SU-DHL-6 (cell line): ENCODE measurements around the gene CCL21.

Experiments
- H2AFZ ChIP-seq: fragments of 200-600 bp; sonication (generic); 2 replicates; pipeline ENCODE4 v1.6.1; 2014; ENCODE audit warnings: low read depth, mild to moderate bottlenecking, moderate library complexity, mixed read lengths, antibody characterized with exemption, low read length; ENCODE audit not compliant: severe bottlenecking
- H3F3A ChIP-seq: fragments of 200-600 bp; shearing (Covaris generic); 2 replicates; pipeline ENCODE4 v1.6.0; 2016; ENCODE audit warnings: antibody characterized with exemption, mild to moderate bottlenecking; ENCODE audit not compliant: insufficient read depth
- H3K27ac ChIP-seq: fragments of 200-600 bp; sonication (generic); 2 replicates; pipeline ENCODE4 v1.5.1; 2016; ENCODE audit warnings: low read depth, mild to moderate bottlenecking, low read length, moderate library complexity, mixed read lengths
- H3K27me3 ChIP-seq: fragments of 200-600 bp; sonication (generic), shearing (Covaris generic); 2 replicates; pipeline ENCODE4 v1.6.0; 2014; ENCODE audit warnings: mild to moderate bottlenecking, low read length
- H3K36me3 ChIP-seq: fragments of 200-600 bp; sonication (generic); 2 replicates; pipeline ENCODE4 v1.6.1; 2014; ENCODE audit warnings: mild to moderate bottlenecking, low read length, mixed read lengths
- H3K4me2 ChIP-seq: fragments of 300-600, 200-600 bp; shearing (Covaris generic), sonication (generic); 2 replicates; pipeline ENCODE4 v1.6.0; 2014; ENCODE audit warnings: low read length, low read depth, mild to moderate bottlenecking; ENCODE audit not compliant: poor library complexity, severe bottlenecking
- H3K4me3 ChIP-seq: fragments of 200-600 bp; sonication (generic); 2 replicates; pipeline ENCODE4 v1.5.1; 2014; ENCODE audit warnings: antibody characterized with exemption, low read length, mild to moderate bottlenecking, mixed read lengths; ENCODE audit not compliant: insufficient read depth, poor library complexity, severe bottlenecking
- H3K79me2 ChIP-seq: fragments of 200-600 bp; sonication (generic); 2 replicates; pipeline ENCODE4 v1.6.1; 2014; ENCODE audit warnings: mild to moderate bottlenecking, low read length, moderate library complexity; ENCODE audit not compliant: insufficient read depth
- H3K9ac ChIP-seq: fragments of 200-600 bp; sonication (generic); 2 replicates; pipeline ENCODE4 v1.7.0; 2014; ENCODE audit warnings: mild to moderate bottlenecking, low read length
- H3K9me2 ChIP-seq: fragments of 200-600 bp; sonication (generic); replicated peaks from 2 replicates; pipeline ENCODE4 v1.6.1; 2014; ENCODE audit warnings: low read length; ENCODE audit not compliant: insufficient read depth
- H3K9me3 ChIP-seq: fragments of 200-600 bp; sonication (generic); 2 replicates; pipeline ENCODE4 v1.6.1; 2014; ENCODE audit warnings: low read length, mixed read lengths; ENCODE audit not compliant: insufficient read depth
- H4K20me1 ChIP-seq: fragments of 200-600 bp; sonication (generic); 2 replicates; pipeline ENCODE4 v1.6.1; 2014; ENCODE audit warnings: low read depth, mild to moderate bottlenecking, antibody characterized with exemption, low read length, moderate library complexity, mixed read lengths
- EZH2phosphoT487 ChIP-seq: fragments of 200-600 bp; sonication (generic), shearing (Covaris generic); conservative IDR thresholded peaks from 2 replicates; pipeline ENCODE4 v1.6.1; 2018; ENCODE audit warnings: mild to moderate bottlenecking, antibody characterized with exemption, low read length, moderate library complexity, mixed read lengths
- TF ChIP-seq, protein P1 (sequence below): fragments of 200-600 bp; sonication (generic); IDR thresholded peaks from one replicate; pipeline ENCODE4 v1.5.1; 2017; ENCODE audit warnings: antibody characterized with exemption, mild to moderate bottlenecking, low read length, moderate library complexity; ENCODE audit not compliant: insufficient read depth, poor library complexity, severe bottlenecking

CCL21 gene

DNA sequence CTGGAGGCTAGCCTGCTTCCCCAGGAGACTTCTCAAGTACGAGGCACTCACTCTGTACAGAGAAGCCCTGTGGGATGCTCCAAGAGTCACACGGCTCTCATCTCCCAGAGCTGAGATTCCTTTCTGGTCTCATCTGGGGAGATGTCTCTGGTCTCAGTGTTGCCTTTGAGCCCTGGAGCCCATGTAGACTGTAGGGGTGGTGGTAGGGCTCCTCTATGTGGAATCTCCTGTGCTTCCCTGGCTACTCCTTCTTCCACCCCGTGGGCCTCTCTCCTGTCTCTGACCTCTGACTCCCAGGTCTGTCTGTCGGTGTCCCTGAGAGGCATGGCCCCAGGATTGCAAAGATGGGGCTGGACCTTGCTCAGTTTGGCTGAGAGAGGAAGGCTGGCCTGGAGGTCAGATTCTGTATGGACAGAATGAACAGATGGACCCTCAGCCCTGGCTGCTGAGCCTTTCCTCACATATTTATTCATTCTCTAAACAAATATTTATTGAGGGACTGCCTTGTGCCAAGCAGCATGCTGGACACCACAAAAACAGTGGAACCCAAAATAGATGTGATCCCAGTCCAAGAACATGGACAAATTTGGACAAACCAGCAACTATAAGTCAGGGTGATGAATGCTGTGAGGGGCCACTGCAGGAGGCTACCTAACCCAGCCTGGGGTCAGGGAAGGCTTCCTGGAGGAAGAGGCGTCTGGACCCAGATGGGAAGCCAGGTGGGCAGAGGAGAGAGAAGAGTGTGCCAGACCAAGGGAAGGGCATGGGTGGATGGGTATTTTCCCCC lies 21.4 kb downstream of the CCL21 start:
- H3K27ac ChIP-seq = no peak overlapping the region
- H4K20me1 ChIP-seq = no peaks in the 10 kb centered on the region
- no peaks in the 10 kb centered on the region for H3K79me2 ChIP-seq
- no peaks in the 10 kb centered on the region for H3K9me3 ChIP-seq
- no peak overlapping the region for H2AFZ ChIP-seq
- no peak overlapping the region for H3K4me2 ChIP-seq
- no peak overlapping the region for H3K9ac ChIP-seq
- TF ChIP-seq EZH2phosphoT487 = no peak
- no peaks in the 10 kb centered on the region for H3K27me3 ChIP-seq
- no peak overlapping the region for H3K4me3 ChIP-seq
- H3K9me2 ChIP-seq = no peaks in the 10 kb centered on the region
- no peaks in the 10 kb centered on the region for H3F3A ChIP-seq
- no peaks in the 10 kb centered on the region for H3K36me3 ChIP-seq

GRCh38 chr9:34687276-34688030 lies 22.5 kb downstream of the CCL21 start:
- no peak overlapping the region for H3K27ac ChIP-seq
- no peak for TF ChIP-seq EZH2phosphoT487
- TF ChIP-seq, protein P1, sequence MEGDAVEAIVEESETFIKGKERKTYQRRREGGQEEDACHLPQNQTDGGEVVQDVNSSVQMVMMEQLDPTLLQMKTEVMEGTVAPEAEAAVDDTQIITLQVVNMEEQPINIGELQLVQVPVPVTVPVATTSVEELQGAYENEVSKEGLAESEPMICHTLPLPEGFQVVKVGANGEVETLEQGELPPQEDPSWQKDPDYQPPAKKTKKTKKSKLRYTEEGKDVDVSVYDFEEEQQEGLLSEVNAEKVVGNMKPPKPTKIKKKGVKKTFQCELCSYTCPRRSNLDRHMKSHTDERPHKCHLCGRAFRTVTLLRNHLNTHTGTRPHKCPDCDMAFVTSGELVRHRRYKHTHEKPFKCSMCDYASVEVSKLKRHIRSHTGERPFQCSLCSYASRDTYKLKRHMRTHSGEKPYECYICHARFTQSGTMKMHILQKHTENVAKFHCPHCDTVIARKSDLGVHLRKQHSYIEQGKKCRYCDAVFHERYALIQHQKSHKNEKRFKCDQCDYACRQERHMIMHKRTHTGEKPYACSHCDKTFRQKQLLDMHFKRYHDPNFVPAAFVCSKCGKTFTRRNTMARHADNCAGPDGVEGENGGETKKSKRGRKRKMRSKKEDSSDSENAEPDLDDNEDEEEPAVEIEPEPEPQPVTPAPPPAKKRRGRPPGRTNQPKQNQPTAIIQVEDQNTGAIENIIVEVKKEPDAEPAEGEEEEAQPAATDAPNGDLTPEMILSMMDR = no peak
- no peaks in the 10 kb centered on the region for H3K9me2 ChIP-seq
- no peaks in the 10 kb centered on the region for H3K27me3 ChIP-seq
- H3K36me3 ChIP-seq = no peaks in the 10 kb centered on the region
- no peak overlapping the region for H3K4me3 ChIP-seq
- no peaks in the 10 kb centered on the region for H4K20me1 ChIP-seq
- no peak overlapping the region for H3K4me2 ChIP-seq
- H3K79me2 ChIP-seq = no peaks in the 10 kb centered on the region
- no peak overlapping the region for H3K9ac ChIP-seq
- H3K9me3 ChIP-seq = no peaks in the 10 kb centered on the region
- no peak overlapping the region for H2AFZ ChIP-seq
- H3F3A ChIP-seq = no peaks in the 10 kb centered on the region

- no peak overlapping the region for H2AFZ ChIP-seq
- no peaks in the 10 kb centered on the region for H3K9me2 ChIP-seq
- H3F3A ChIP-seq = no peaks in the 10 kb centered on the region
- H3K27me3 ChIP-seq = no peaks in the 10 kb centered on the region
- no peak overlapping the region for H3K4me2 ChIP-seq
- H3K9me3 ChIP-seq = no peaks in the 10 kb centered on the region
- TF ChIP-seq EZH2phosphoT487 = no peak
- TF ChIP-seq, protein P1 = no peak
- H3K36me3 ChIP-seq = no peaks in the 10 kb centered on the region
- H3K79me2 ChIP-seq = no peaks in the 10 kb centered on the region
- no peak overlapping the region for H3K27ac ChIP-seq
- H4K20me1 ChIP-seq = no peaks in the 10 kb centered on the region
- H3K9ac ChIP-seq = no peak overlapping the region
- H3K4me3 ChIP-seq = no peak overlapping the region
These were observed 23.2 kb downstream of the CCL21 start for GRCh38 chr9:34686732-34687131.

DNA sequence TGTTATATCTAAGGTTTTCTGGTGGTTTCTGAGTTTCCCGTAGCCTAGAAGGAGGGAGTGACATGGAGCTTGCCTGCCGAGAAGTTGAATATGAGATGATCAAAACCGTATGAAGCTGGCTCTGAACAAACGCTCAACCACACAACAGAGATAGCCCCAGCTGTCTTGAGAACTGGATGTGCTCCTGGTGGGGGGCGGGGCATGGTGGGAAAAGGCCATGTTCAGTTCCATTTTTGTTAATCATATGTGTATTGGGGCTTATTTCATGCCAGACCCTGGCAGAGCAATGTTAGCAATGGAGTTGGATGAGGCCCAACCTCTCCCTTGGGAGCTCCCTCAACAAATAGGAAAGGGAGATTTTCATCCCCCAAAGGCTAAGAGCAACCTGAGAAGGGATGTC lies 23.7 kb downstream of the CCL21 start:
- Histone ChIP-seq H3F3A (no peaks in the 10 kb centered on the region), H3K36me3 (no peaks in the 10 kb centered on the region), H4K20me1 (no peaks in the 10 kb centered on the region)

More for the DNA sequence above, 23.7 kb downstream of the CCL21 start:
- no peaks in the 10 kb centered on the region for H3K9me2 ChIP-seq
- H3K27me3 ChIP-seq = no peaks in the 10 kb centered on the region
- no peaks in the 10 kb centered on the region for H3K9me3 ChIP-seq
- no peak overlapping the region for H3K9ac ChIP-seq
- TF ChIP-seq EZH2phosphoT487 = no peak
- TF ChIP-seq, protein P1 = no peak
- H3K4me2 ChIP-seq = no peak overlapping the region
- no peak overlapping the region for H3K27ac ChIP-seq
- H3K79me2 ChIP-seq = no peaks in the 10 kb centered on the region
- no peak overlapping the region for H2AFZ ChIP-seq
- no peak overlapping the region for H3K4me3 ChIP-seq
